DOHH2 (cell line): Measurements from ENCODE around the gene BRIP1.

ENCODE experiments used
- EZH2phosphoT487 ChIP-seq: fragments of 200-600 bp; sonication (generic); IDR thresholded peaks from 2 replicates; pipeline ENCODE4 v1.6.1; 2017; ENCODE audit warnings: borderline replicate concordance, mild to moderate bottlenecking, antibody characterized with exemption, low read length, moderate library complexity, mixed read lengths
- TF ChIP-seq, protein P1 (sequence below): fragments of 200-600 bp; sonication (generic); IDR thresholded peaks from one replicate; pipeline ENCODE4 v1.5.1; 2014; ENCODE audit warnings: antibody characterized with exemption, mild to moderate bottlenecking, low read depth, low read length; ENCODE audit not compliant: poor library complexity, severe bottlenecking

DNA sequence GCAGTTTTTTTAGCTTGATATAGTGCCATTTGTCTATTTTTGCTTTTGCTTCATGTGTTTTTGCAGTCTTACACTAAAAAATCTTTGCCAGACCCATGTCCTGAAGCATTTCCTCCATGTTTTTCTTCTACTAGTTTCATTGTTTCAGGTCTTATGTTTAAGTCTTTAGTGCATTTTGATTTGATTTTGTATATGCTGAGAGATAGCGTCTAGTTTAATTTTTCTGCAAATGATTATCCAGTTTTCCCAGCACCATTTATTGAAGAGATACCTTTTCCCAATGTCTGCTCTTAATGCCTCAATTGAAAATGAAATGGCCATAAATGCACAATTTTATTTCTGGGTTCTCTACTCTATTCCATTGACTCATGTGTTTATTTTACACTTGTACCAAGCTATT is 231.5 kb downstream of the BRIP1 start:
- TF ChIP-seq, protein P1, sequence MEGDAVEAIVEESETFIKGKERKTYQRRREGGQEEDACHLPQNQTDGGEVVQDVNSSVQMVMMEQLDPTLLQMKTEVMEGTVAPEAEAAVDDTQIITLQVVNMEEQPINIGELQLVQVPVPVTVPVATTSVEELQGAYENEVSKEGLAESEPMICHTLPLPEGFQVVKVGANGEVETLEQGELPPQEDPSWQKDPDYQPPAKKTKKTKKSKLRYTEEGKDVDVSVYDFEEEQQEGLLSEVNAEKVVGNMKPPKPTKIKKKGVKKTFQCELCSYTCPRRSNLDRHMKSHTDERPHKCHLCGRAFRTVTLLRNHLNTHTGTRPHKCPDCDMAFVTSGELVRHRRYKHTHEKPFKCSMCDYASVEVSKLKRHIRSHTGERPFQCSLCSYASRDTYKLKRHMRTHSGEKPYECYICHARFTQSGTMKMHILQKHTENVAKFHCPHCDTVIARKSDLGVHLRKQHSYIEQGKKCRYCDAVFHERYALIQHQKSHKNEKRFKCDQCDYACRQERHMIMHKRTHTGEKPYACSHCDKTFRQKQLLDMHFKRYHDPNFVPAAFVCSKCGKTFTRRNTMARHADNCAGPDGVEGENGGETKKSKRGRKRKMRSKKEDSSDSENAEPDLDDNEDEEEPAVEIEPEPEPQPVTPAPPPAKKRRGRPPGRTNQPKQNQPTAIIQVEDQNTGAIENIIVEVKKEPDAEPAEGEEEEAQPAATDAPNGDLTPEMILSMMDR: no peak
- TF ChIP-seq EZH2phosphoT487: no peak
